HL-60 (cell line): ENCODE measurements around the gene AGPAT3.

Experiments
- DNase-seq, 2 experiments: peaks; one replicate each; pipeline ENCODE4 v3.0.0-alpha.2; 2010 to 2020; ENCODE audit warnings: low read depth in 1 of 2, low spot score in 1 of 2
- H3K27ac ChIP-seq: fragments of 250-450 bp; sonication (Bioruptor Pico); replicated peaks from 2 replicates; pipeline ENCODE4 v1.5.1; 2020; ENCODE audit warnings: mild to moderate bottlenecking, moderate library complexity
- H3K27me3 ChIP-seq: fragments of 250-450 bp; sonication (Bioruptor Pico); 2 replicates; pipeline ENCODE4 v1.5.1; 2021; ENCODE audit warnings: mild to moderate bottlenecking, moderate library complexity; ENCODE audit not compliant: insufficient read depth, poor library complexity, severe bottlenecking
- H3K4me3 ChIP-seq: replicated peaks from 2 replicates; pipeline ENCODE4 v1.5.1; 2011; ENCODE audit warnings: mild to moderate bottlenecking, control low read depth, low read length; ENCODE audit not compliant: insufficient read depth
- GABPA ChIP-seq: IDR thresholded peaks from 2 replicates; pipeline ENCODE4 v1.6.1; 2012; ENCODE audit warnings: low read depth
- POLR2AphosphoS5 ChIP-seq: IDR thresholded peaks from 2 replicates; pipeline ENCODE4 v1.6.1; 2012; ENCODE audit warnings: low read depth
- SPI1 ChIP-seq: IDR thresholded peaks from 2 replicates; pipeline ENCODE4 v1.6.1; 2012; ENCODE audit warnings: low read depth, mild to moderate bottlenecking, borderline replicate concordance
- TF ChIP-seq, protein P1 (sequence below): IDR thresholded peaks from 2 replicates; pipeline ENCODE4 v1.6.1; 2012; ENCODE audit warnings: low read depth; ENCODE audit not compliant: insufficient replicate concordance
- TF ChIP-seq, protein P2 (sequence below): IDR thresholded peaks from one replicate; pipeline ENCODE4 v1.5.1; 2011; ENCODE audit warnings: low read length, control low read depth, inconsistent platforms; ENCODE audit not compliant: insufficient read depth

The AGPAT3 gene

DNA sequence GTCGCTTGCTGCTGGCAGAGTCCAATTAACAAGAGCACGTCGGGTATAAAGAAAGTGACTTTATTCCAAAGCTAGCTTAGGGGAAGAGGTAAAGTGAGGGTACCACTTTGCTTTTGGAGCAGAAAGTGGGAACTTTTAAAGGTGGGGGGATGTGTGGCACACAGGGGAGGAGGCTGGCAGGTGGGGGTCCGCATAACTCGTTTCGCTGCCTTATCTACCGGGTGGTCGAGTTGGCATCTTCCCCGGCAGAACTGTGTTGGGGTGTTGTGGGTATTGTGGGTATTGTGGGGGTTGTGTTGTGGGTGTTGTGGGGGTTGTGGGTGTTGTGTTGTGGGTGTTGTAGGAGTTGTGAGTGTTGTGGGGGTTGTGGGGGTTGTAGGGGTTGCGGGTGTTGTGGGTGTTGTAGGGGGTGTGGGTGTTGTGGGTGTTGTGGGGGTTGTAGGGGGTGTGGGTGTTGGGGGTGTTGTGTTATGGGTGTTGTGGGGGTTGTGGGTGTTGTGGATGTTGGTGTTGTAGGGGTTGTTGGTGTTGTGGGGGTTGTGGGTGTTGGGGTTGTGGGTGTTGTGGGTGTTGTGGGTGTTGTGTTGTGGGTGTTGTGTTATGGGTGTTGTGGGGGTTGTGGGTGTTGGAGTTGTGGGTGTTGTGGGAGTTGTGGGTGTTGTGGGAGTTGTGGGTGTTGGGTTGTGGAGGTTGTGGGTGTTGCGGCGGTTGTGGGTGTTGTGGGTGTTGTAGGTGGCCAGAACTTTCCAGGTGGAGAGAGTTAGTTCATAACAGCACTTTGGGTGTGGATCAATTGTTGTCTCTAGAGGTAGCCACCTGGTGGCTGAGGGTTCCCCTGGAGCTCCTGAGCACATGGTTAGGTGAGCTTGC, 52.7 kb downstream of the AGPAT3 start:
- Histone ChIP-seq H3K27me3 (no peaks in the 10 kb centered on the region), H3K27ac (no peak overlapping the region), H3K4me3 (no peak overlapping the region)
- TF ChIP-seq GABPA (no peak), SPI1 (no peak), POLR2AphosphoS5 (no peak)
- TF ChIP-seq, protein P1, sequence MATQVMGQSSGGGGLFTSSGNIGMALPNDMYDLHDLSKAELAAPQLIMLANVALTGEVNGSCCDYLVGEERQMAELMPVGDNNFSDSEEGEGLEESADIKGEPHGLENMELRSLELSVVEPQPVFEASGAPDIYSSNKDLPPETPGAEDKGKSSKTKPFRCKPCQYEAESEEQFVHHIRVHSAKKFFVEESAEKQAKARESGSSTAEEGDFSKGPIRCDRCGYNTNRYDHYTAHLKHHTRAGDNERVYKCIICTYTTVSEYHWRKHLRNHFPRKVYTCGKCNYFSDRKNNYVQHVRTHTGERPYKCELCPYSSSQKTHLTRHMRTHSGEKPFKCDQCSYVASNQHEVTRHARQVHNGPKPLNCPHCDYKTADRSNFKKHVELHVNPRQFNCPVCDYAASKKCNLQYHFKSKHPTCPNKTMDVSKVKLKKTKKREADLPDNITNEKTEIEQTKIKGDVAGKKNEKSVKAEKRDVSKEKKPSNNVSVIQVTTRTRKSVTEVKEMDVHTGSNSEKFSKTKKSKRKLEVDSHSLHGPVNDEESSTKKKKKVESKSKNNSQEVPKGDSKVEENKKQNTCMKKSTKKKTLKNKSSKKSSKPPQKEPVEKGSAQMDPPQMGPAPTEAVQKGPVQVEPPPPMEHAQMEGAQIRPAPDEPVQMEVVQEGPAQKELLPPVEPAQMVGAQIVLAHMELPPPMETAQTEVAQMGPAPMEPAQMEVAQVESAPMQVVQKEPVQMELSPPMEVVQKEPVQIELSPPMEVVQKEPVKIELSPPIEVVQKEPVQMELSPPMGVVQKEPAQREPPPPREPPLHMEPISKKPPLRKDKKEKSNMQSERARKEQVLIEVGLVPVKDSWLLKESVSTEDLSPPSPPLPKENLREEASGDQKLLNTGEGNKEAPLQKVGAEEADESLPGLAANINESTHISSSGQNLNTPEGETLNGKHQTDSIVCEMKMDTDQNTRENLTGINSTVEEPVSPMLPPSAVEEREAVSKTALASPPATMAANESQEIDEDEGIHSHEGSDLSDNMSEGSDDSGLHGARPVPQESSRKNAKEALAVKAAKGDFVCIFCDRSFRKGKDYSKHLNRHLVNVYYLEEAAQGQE, result no peak
- TF ChIP-seq, protein P2, sequence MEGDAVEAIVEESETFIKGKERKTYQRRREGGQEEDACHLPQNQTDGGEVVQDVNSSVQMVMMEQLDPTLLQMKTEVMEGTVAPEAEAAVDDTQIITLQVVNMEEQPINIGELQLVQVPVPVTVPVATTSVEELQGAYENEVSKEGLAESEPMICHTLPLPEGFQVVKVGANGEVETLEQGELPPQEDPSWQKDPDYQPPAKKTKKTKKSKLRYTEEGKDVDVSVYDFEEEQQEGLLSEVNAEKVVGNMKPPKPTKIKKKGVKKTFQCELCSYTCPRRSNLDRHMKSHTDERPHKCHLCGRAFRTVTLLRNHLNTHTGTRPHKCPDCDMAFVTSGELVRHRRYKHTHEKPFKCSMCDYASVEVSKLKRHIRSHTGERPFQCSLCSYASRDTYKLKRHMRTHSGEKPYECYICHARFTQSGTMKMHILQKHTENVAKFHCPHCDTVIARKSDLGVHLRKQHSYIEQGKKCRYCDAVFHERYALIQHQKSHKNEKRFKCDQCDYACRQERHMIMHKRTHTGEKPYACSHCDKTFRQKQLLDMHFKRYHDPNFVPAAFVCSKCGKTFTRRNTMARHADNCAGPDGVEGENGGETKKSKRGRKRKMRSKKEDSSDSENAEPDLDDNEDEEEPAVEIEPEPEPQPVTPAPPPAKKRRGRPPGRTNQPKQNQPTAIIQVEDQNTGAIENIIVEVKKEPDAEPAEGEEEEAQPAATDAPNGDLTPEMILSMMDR, result no peak
- DNase-seq, result no peak

DNA sequence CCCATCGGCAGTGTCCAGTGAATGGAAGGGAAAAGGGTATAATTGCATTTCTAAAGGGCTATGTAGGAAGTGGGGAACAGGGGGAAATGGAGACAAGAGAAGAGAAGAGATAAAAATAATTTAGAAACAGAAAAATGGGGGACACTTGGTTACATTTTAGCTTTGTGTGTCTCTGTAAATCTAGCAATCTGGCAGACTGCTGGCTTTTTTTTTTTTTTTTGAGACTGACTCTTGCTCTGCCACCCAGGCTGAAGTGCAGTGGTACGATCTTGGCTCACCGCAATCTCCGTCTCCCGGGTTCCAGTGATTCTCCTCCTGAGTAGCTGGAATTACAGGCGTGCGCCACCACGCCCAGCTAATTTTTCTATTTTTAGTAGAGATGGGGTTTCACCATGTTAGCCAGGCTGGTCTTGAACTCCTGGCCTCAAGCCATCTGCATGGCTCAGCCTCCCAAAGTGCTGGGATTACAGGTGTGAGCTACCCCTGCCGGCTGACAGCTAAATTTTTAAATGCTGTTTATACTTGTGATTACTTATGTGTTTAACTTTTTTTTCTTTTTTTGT, 53.4 kb downstream of the AGPAT3 start:
- TF ChIP-seq, protein P1, result no peak
- TF ChIP-seq, protein P2, result no peak
- TF ChIP-seq POLR2AphosphoS5 (no peak), SPI1 (no peak), GABPA (no peak)

DNA sequence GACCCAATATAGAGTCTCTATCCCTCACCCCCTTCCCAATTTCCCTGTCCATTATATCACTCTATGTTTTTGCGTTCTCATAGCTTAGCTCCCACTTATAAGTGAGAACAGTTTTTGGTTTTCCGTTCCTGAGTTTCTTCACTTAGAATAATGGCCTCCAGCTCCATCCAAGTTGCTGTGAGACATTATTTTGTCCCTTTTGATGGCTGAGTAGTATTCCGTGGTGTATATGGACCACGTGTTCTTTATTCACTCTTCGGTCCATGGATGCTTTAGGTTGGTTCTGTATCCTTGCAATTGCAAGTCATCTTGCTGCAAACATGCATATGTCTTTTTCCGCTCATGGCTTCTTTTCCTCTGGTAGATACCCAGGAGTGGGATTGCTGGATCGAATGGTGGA, 54.3 kb downstream of the AGPAT3 start:
- DNase-seq, result no peak
- Histone ChIP-seq H3K27me3 (no peaks in the 10 kb centered on the region), H3K4me3 (no peak overlapping the region), H3K27ac (no peak overlapping the region)
- TF ChIP-seq GABPA, result no peak
- TF ChIP-seq SPI1, result no peak
- TF ChIP-seq POLR2AphosphoS5, result no peak
- TF ChIP-seq, protein P1, result no peak
- TF ChIP-seq, protein P2, result no peak

More for the DNA sequence above, 53.4 kb downstream of the AGPAT3 start:
- Histone ChIP-seq H3K27me3 (no peaks in the 10 kb centered on the region), H3K27ac (no peak overlapping the region), H3K4me3 (no peak overlapping the region)
- no peak for DNase-seq
